Cardiac muscle cell (in vitro differentiated cells and primary cell): ENCODE measurements around the gene USH1G. TPM values are rescaled to one million over a fixed set of nuclear protein-coding genes. Genes with fewer than 3 reads are reported as not detected.

Experiments
- DNase-seq, 2 donors: peaks; one replicate each; pipeline versions ENCODE4 v3.0.0 to v3.0.0-alpha.2; 2010 to 2017; ENCODE audit warnings: low read depth in 1 of 2, low spot score in 1 of 2
- H3K27ac ChIP-seq: fragments of 200-600 bp; sonication (generic); 2 replicates; pipeline ENCODE4 v1.5.1; 2016
- H3K27me3 ChIP-seq: fragments of 200-600 bp; sonication (generic); 2 replicates; pipeline ENCODE4 v1.6.0; 2016; ENCODE audit warnings: control low read depth
- H3K36me3 ChIP-seq: fragments of 200-600 bp; sonication (generic); 2 replicates; pipeline ENCODE4 v1.5.1; 2016; ENCODE audit warnings: control low read depth
- H3K4me1 ChIP-seq: fragments of 200-600 bp; sonication (generic); 2 replicates; pipeline ENCODE4 v1.8.1; 2017; ENCODE audit warnings: low read depth, mild to moderate bottlenecking, mixed run types
- H3K4me3 ChIP-seq: fragments of 200-600 bp; sonication (generic); 2 replicates; pipeline ENCODE4 v1.5.1; 2016; ENCODE audit warnings: mild to moderate bottlenecking
- H3K9me3 ChIP-seq: fragments of 200-600 bp; sonication (generic); 2 replicates; pipeline ENCODE4 v1.5.1; 2017; ENCODE audit warnings: low read depth, mild to moderate bottlenecking, control low read depth
- polyA plus RNA-seq: library from polyadenylated mRNA; unstranded; fragments of >200 nt; fragmentation: Nextera tagmentation; extraction: Ambion mirVana; gene quantifications from 2 replicates; pipeline ENCODE4 v1.2.1, GENCODE V29; 2016
- total RNA-seq: library from RNA; depleted of rRNA; stranded (reverse); fragments of >200 nt; gene quantifications from 2 replicates; pipeline ENCODE4 v1.2.3, GENCODE V29; 2016
- TF ChIP-seq, protein P1 (sequence below): IDR thresholded peaks from 2 replicates; pipeline ENCODE4 v1.5.1; 2012; ENCODE audit warnings: low read depth, mild to moderate bottlenecking, low read length

Gene USH1G
- total and polyA plus RNA-seq, 2 experiments from 2014 or later = 1.9 to 4.0 TPM

- Histone ChIP-seq H3K27me3 (peaks cover 77% of the 10 kb centered on the region), H3K4me1 (no peaks in the 10 kb centered on the region), H3K4me3 (no peak overlapping the region), H3K9me3 (no peaks in the 10 kb centered on the region), H3K36me3 (no peaks in the 10 kb centered on the region), H3K27ac (no peak overlapping the region)
- TF ChIP-seq, protein P1, sequence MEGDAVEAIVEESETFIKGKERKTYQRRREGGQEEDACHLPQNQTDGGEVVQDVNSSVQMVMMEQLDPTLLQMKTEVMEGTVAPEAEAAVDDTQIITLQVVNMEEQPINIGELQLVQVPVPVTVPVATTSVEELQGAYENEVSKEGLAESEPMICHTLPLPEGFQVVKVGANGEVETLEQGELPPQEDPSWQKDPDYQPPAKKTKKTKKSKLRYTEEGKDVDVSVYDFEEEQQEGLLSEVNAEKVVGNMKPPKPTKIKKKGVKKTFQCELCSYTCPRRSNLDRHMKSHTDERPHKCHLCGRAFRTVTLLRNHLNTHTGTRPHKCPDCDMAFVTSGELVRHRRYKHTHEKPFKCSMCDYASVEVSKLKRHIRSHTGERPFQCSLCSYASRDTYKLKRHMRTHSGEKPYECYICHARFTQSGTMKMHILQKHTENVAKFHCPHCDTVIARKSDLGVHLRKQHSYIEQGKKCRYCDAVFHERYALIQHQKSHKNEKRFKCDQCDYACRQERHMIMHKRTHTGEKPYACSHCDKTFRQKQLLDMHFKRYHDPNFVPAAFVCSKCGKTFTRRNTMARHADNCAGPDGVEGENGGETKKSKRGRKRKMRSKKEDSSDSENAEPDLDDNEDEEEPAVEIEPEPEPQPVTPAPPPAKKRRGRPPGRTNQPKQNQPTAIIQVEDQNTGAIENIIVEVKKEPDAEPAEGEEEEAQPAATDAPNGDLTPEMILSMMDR = no peak
- no peak for DNase-seq
Observed at GRCh38 chr17:74945543-74945942, 22.5 kb upstream of the USH1G start.

DNA sequence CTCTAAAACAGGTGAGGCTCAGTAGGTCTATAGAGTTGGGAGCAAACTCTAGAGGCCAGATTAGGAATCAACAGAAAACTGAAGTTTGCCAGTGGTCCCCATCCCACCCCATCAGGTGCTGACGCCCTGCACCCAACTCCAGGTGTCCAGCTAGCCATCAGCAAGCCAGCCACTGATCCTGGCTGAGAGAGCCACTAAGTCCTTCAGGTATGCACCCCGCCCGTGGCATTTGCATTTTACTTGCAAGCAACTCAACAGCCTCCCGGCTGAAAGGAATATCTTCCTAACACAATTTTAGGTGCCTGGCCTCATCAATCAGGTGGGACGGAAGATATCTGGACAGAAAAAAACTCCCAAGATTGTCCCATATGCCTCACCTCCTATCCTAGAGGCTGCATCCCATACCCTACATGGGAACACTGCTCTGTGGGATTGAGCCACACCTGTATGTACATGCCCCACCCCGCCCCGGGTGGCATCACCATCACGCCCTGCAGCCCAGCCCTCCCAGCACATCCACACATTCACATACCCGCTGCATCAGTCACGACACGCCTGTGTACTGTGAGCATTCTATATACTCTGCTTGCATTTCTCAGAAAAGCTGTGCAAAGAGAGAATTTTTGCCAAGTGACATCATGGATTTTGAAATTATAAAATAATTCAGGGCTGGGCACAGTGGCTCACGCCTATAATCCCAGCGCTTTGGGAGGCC lies 20.9 kb upstream of the USH1G start:
- DNase-seq = no peak
- no peaks in the 10 kb centered on the region for H3K36me3 ChIP-seq
- no peaks in the 10 kb centered on the region for H3K9me3 ChIP-seq
- H3K27ac ChIP-seq = no peak overlapping the region
- no peaks in the 10 kb centered on the region for H3K4me1 ChIP-seq
- TF ChIP-seq, protein P1 = no peak
- H3K4me3 ChIP-seq = no peak overlapping the region
- H3K27me3 ChIP-seq = peaks cover 74% of the 10 kb centered on the region

GRCh38 chr17:74941128-74941725 lies 18.2 kb upstream of the USH1G start:
- TF ChIP-seq, protein P1 = no peak
- Histone ChIP-seq H3K4me1 (no peaks in the 10 kb centered on the region), H3K4me3 (no peak overlapping the region), H3K27ac (no peak overlapping the region), H3K27me3 (peaks cover 90% of the 10 kb centered on the region), H3K9me3 (no peaks in the 10 kb centered on the region), H3K36me3 (no peaks in the 10 kb centered on the region)
- no peak for DNase-seq

DNA sequence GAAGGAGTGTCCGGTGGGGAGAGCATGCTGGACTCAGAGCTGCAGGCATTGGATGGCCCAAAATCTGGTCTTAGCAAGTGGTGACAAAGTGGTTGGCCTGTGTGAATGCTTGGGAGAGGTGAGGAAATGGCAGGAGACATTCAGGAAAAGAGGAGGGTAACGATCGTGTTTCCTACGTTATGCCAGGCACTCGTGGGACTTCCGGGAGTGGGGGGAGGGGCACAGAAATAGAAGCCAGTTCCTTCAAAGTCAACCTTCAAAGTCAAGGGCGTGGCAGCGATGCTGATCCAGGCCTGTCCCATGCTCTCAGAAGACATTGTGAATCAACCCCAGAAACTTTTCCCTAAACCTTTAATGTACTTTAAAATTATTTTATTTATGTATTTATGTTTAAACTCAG lies 16.5 kb upstream of the USH1G start:
- no peaks in the 10 kb centered on the region for H3K36me3 ChIP-seq
- H3K9me3 ChIP-seq = no peaks in the 10 kb centered on the region
- H3K27me3 ChIP-seq = peaks cover 97% of the 10 kb centered on the region
- TF ChIP-seq, protein P1 = no peak
- DNase-seq = no peak
- no peak overlapping the region for H3K27ac ChIP-seq
- no peaks in the 10 kb centered on the region for H3K4me1 ChIP-seq
- no peak overlapping the region for H3K4me3 ChIP-seq

DNA sequence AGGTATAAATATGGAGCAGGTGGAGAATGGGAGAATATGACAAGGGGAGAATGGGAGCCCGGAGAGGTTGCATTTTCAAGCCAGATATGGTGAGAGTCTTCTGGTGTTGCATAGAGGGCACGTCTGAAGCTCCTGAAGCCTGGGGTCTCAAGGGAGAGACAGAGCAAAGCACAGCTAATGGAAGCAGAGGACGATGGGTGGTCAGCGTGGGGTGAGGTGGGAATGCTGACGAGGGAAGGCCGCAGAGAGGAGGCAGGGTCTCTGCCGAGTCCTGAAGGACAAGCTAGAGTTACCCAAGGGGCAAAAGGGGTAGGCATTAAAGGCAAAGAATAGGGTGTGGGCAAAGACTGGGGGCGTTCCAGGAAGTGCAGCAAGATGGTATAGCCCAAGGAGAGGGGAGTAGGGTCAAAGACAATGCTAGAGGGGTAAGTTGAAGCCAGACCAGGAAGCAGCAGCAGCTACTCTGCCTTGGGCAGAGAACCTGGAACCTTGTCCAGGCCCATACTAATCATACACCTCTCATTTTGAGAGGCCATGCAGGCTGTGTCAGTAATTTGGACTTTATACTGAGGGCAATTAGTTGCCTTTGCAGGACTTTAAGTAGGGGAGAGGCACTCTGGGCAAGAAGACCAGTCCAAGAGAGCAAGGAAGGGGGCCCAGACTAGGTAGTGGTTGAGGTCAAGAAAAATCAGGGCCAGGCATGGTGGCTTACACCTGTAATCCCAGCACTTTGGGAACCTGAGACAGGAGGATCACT lies 15.3 kb upstream of the USH1G start:
- peaks cover 97% of the 10 kb centered on the region for H3K27me3 ChIP-seq
- H3K4me1 ChIP-seq = no peaks in the 10 kb centered on the region
- H3K4me3 ChIP-seq = no peak overlapping the region
- no peaks in the 10 kb centered on the region for H3K36me3 ChIP-seq
- H3K9me3 ChIP-seq = no peaks in the 10 kb centered on the region
- TF ChIP-seq, protein P1 = no peak
- no peak for DNase-seq
- H3K27ac ChIP-seq = no peak overlapping the region
